Panc1 (cell line): Measurements from ENCODE around the gene ATP5PF. TPM values are rescaled to one million over a fixed set of nuclear protein-coding genes. Genes with fewer than 3 reads are reported as not detected.

Experiments
- ATAC-seq: fragments of 200-7000 bp; cut with Tn5 transposase; 2 replicates; pipeline ENCODE4 v1.9.1; 2020; ENCODE audit warnings: mild to moderate bottlenecking, moderate library complexity
- BruUV-seq: library from RNA; stranded (reverse); fragments of 400-500 nt; replicated peaks from 2 replicates; lab custom pipeline; 2021; lab: Mats Ljungman, UMichigan
- CTCF ChIA-PET: fragments of 300-600 bp; sonication (Branson Sonifier 250); formaldehyde crosslinking; loops from one replicate; lab custom pipeline; 2022; ENCODE audit warnings: antibody characterized with exemption; lab: Charles Lee
- POLR2A ChIA-PET: fragments of 300-600 bp; sonication (Branson Sonifier 250); formaldehyde crosslinking; loops from one replicate; lab custom pipeline; 2022; ENCODE audit warnings: antibody characterized with exemption; lab: Charles Lee
- DNase-seq: peaks from one replicate; pipeline ENCODE4 v3.0.0-alpha.2; 2010; ENCODE audit warnings: low read depth, low spot score
- H3K27ac ChIP-seq: 2 replicates; pipeline ENCODE4 v1.5.1; 2011; ENCODE audit warnings: mild to moderate bottlenecking, low read length, inconsistent platforms
- H3K27me3 ChIP-seq: fragments of 200-500 bp; sonication (Bioruptor generic); 2 replicates; pipeline ENCODE4 v1.6.0; 2014; ENCODE audit warnings: low read length, inconsistent platforms; ENCODE audit not compliant: control insufficient read depth, insufficient read depth
- H3K36me3 ChIP-seq: fragments of 200-500 bp; sonication (Bioruptor generic); 2 replicates; pipeline ENCODE4 v1.5.1; 2014; ENCODE audit warnings: inconsistent platforms, mild to moderate bottlenecking, low read length, moderate library complexity; ENCODE audit not compliant: control insufficient read depth, insufficient read depth
- H3K4me1 ChIP-seq: 2 replicates; pipeline ENCODE4 v1.5.1; 2011; ENCODE audit warnings: inconsistent platforms, mild to moderate bottlenecking, low read length, moderate library complexity; ENCODE audit not compliant: control insufficient read depth, insufficient read depth
- H3K4me3 ChIP-seq, 2 experiments: 2 replicates each; pipeline ENCODE4 v1.5.1; 2011 to 2012; ENCODE audit warnings: low read depth in 2 of 2, low read length in 2 of 2, mild to moderate bottlenecking in 2 of 2, inconsistent platforms in 1 of 2, moderate library complexity in 1 of 2
- H3K9me3 ChIP-seq: fragments of 200-500 bp; sonication (Bioruptor generic); 2 replicates; pipeline ENCODE4 v1.5.1; 2014; ENCODE audit warnings: low read depth, mild to moderate bottlenecking, inconsistent platforms, low read length, moderate library complexity; ENCODE audit not compliant: control insufficient read depth, insufficient read depth
- POLR2AphosphoS5 ChIP-seq: IDR thresholded peaks from 2 replicates; pipeline ENCODE4 v1.6.1; 2012; ENCODE audit warnings: mild to moderate bottlenecking, low read depth, low read length, moderate library complexity
- SIN3A ChIP-seq: IDR thresholded peaks from 2 replicates; pipeline ENCODE4 v1.6.1; 2012; ENCODE audit warnings: low read depth, mild to moderate bottlenecking, low read length, moderate library complexity, borderline replicate concordance; ENCODE audit not compliant: insufficient read depth
- TCF7L2 ChIP-seq: IDR thresholded peaks from 2 replicates; pipeline ENCODE4 v1.6.1; 2011; ENCODE audit warnings: mild to moderate bottlenecking, low read depth, low read length, inconsistent platforms
- in situ Hi-C: cut with HindIII; loops from 2 replicates; pipeline ENCODE4 v1.10.0; 2016; ENCODE audit warnings: low sequenced_read_pairs, low pct_unique_long_range_greater_than_20kb
- intact Hi-C: fragments of 100-400 bp; cut with micrococcal nuclease; formaldehyde crosslinking; loops from one replicate; pipeline ENCODE4 v1.10.0; 2022; ENCODE audit not compliant: unreplicated experiment
- total RNA-seq: library from RNA; stranded (reverse); gene quantifications from one replicate; pipeline ENCODE4 v1.2.1, GENCODE V29; 2021; ENCODE audit not compliant: unreplicated experiment
- TF ChIP-seq, protein P1 (sequence below), 2 experiments: IDR thresholded peaks; 2 replicates each; pipeline ENCODE4 v1.6.1; 2011 to 2012; ENCODE audit warnings: low read depth in 2 of 2, control low read depth in 1 of 2, low read length in 1 of 2, mild to moderate bottlenecking in 1 of 2, moderate library complexity in 1 of 2; ENCODE audit not compliant: insufficient read depth in 1 of 2
- TF ChIP-seq, protein P2 (sequence below): fragments of 450-650 bp; IDR thresholded peaks from 2 replicates; pipeline ENCODE4 v1.5.1; 2017; ENCODE audit warnings: mild to moderate bottlenecking

Gene ATP5PF
- total RNA-seq, 1 experiment from 2014 or later: 103 TPM

DNA sequence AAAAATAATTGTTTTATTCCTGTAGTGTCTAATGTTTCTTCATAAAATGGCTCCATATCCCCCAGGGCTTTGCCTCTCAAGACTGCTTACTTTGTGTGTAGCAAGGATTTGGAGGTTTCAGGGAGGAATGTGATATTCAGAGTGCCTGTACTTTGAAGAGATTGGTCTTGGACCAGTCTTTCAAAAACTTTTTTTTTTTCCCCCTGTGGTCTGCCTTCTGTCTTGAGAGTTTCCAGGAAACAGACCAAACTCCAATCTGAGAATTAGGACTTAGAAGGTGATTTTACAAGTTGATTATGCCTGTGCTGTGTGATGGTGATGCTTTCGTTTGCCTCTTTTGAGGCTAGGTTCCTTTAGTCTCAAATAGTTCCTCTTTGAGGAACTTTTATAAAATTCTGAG, 26.0 kb upstream of the ATP5PF start:
- Histone ChIP-seq H3K36me3 (peaks cover 18% of the 10 kb centered on the region; the same call in 1 of the 2 replicates), H3K27me3 (no peaks in the 10 kb centered on the region), H3K4me1 (no peaks in the 10 kb centered on the region), H3K4me3 (no peak overlapping the region), H3K9me3 (no peaks in the 10 kb centered on the region), H3K27ac (no peak overlapping the region)
- in situ Hi-C loops: no loop called here
- ChIA-PET POLR2A (no interaction called here), CTCF (no interaction called here)
- TF ChIP-seq SIN3A: no peak
- TF ChIP-seq POLR2AphosphoS5: no peak
- no peak for TF ChIP-seq TCF7L2
- TF ChIP-seq, protein P1, sequence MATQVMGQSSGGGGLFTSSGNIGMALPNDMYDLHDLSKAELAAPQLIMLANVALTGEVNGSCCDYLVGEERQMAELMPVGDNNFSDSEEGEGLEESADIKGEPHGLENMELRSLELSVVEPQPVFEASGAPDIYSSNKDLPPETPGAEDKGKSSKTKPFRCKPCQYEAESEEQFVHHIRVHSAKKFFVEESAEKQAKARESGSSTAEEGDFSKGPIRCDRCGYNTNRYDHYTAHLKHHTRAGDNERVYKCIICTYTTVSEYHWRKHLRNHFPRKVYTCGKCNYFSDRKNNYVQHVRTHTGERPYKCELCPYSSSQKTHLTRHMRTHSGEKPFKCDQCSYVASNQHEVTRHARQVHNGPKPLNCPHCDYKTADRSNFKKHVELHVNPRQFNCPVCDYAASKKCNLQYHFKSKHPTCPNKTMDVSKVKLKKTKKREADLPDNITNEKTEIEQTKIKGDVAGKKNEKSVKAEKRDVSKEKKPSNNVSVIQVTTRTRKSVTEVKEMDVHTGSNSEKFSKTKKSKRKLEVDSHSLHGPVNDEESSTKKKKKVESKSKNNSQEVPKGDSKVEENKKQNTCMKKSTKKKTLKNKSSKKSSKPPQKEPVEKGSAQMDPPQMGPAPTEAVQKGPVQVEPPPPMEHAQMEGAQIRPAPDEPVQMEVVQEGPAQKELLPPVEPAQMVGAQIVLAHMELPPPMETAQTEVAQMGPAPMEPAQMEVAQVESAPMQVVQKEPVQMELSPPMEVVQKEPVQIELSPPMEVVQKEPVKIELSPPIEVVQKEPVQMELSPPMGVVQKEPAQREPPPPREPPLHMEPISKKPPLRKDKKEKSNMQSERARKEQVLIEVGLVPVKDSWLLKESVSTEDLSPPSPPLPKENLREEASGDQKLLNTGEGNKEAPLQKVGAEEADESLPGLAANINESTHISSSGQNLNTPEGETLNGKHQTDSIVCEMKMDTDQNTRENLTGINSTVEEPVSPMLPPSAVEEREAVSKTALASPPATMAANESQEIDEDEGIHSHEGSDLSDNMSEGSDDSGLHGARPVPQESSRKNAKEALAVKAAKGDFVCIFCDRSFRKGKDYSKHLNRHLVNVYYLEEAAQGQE (IDR thresholded peaks at IDR 0.05; ENCODE audit: insufficient read depth in 1 of 2, low read depth in 2 of 2, low read length in 1 of 2): no peak
- TF ChIP-seq, protein P2, sequence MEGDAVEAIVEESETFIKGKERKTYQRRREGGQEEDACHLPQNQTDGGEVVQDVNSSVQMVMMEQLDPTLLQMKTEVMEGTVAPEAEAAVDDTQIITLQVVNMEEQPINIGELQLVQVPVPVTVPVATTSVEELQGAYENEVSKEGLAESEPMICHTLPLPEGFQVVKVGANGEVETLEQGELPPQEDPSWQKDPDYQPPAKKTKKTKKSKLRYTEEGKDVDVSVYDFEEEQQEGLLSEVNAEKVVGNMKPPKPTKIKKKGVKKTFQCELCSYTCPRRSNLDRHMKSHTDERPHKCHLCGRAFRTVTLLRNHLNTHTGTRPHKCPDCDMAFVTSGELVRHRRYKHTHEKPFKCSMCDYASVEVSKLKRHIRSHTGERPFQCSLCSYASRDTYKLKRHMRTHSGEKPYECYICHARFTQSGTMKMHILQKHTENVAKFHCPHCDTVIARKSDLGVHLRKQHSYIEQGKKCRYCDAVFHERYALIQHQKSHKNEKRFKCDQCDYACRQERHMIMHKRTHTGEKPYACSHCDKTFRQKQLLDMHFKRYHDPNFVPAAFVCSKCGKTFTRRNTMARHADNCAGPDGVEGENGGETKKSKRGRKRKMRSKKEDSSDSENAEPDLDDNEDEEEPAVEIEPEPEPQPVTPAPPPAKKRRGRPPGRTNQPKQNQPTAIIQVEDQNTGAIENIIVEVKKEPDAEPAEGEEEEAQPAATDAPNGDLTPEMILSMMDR: no peak
- DNase-seq: no peak
- BruUV-seq: no TSS peak
- intact Hi-C loops: no loop called here
- no peak for ATAC-seq

DNA sequence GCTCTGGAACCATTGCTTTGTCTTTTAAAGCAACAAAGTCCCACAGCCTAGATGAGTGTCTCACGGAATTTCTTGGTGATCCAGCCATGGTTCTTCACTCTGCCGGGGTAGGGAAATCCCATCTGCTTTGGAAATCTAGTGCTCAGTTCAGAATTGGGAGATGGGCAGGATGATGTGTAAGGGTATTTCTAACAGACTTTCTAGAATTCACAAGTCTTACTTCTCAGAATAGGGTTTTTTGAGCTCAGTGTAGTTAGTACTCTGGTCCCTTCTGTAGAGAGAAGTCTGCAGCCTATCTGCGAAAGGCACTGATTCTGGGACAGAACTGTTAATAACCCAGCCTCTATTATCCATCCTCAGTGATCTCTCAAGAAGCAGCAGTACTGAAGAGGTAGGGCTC, 25.4 kb upstream of the ATP5PF start:
- H3K36me3 ChIP-seq: peaks cover 12% of the 10 kb centered on the region; the same call in 1 of the 2 replicates
- no peaks in the 10 kb centered on the region for H3K9me3 ChIP-seq
- H3K4me1 ChIP-seq: no peaks in the 10 kb centered on the region
- in situ Hi-C loops: no loop called here
- no peak overlapping the region for H3K4me3 ChIP-seq
- CTCF ChIA-PET: no interaction called here
- TF ChIP-seq SIN3A: no peak
- TF ChIP-seq, protein P1 (IDR thresholded peaks at IDR 0.05; ENCODE audit: insufficient read depth in 1 of 2, low read depth in 2 of 2, low read length in 1 of 2): no peak
- TF ChIP-seq, protein P2: no peak
- no peak for TF ChIP-seq TCF7L2
- no peak for TF ChIP-seq POLR2AphosphoS5
- no peaks in the 10 kb centered on the region for H3K27me3 ChIP-seq
- intact Hi-C loops: no loop called here
- POLR2A ChIA-PET: no interaction called here
- BruUV-seq: no TSS peak
- no peak overlapping the region for H3K27ac ChIP-seq
- ATAC-seq (no peak), DNase-seq (no peak)
